Endothelial cell of umbilical vein (primary cell): Measurements from ENCODE around the gene CAMTA1.

Experiments
- CTCF ChIP-seq, 2 donors: IDR thresholded peaks; 1 replicate in 1 of 2; 2 replicates in 1 of 2; pipeline ENCODE4 v1.5.1; 2011; ENCODE audit warnings: low read length in 2 of 2, mild to moderate bottlenecking in 2 of 2, moderate library complexity in 2 of 2, control low read depth in 1 of 2, inconsistent platforms in 1 of 2, low read depth in 1 of 2; ENCODE audit not compliant: insufficient read depth in 1 of 2; ENCODE audit errors: extremely low read depth in 1 of 2
- EZH2 ChIP-seq: IDR thresholded peaks from 2 replicates; pipeline ENCODE4 v1.6.1; 2012; ENCODE audit warnings: borderline replicate concordance, low read depth, mild to moderate bottlenecking, moderate library complexity, low read length, inconsistent platforms; ENCODE audit not compliant: severe bottlenecking
- FOS ChIP-seq: IDR thresholded peaks from 2 replicates; pipeline ENCODE4 v1.6.1; 2011; ENCODE audit warnings: mild to moderate bottlenecking, low read length, moderate library complexity, borderline replicate concordance; ENCODE audit not compliant: insufficient read depth
- GATA2 ChIP-seq: IDR thresholded peaks from 2 replicates; pipeline ENCODE4 v1.7.0; 2011; ENCODE audit warnings: low read depth, mild to moderate bottlenecking, moderate library complexity, mixed read lengths, low read length; ENCODE audit not compliant: insufficient read length, insufficient read depth
- JUN ChIP-seq: IDR thresholded peaks from 2 replicates; pipeline ENCODE4 v1.6.1; 2011; ENCODE audit warnings: borderline replicate concordance, low read depth; ENCODE audit not compliant: insufficient read length, insufficient read depth
- MYC ChIP-seq: IDR thresholded peaks from one replicate; pipeline ENCODE4 v1.6.1; 2011; ENCODE audit warnings: mild to moderate bottlenecking, low read depth, low read length
- POLR2A ChIP-seq: IDR thresholded peaks from 2 replicates; pipeline ENCODE4 v1.6.1; 2012; ENCODE audit warnings: low read depth, mild to moderate bottlenecking, control low read depth, low read length
- POLR2AphosphoS5 ChIP-seq: IDR thresholded peaks from 2 replicates; pipeline ENCODE4 v1.6.1; 2012; ENCODE audit warnings: low read depth, mild to moderate bottlenecking, control low read depth, low read length, moderate library complexity; ENCODE audit not compliant: insufficient read depth

DNA sequence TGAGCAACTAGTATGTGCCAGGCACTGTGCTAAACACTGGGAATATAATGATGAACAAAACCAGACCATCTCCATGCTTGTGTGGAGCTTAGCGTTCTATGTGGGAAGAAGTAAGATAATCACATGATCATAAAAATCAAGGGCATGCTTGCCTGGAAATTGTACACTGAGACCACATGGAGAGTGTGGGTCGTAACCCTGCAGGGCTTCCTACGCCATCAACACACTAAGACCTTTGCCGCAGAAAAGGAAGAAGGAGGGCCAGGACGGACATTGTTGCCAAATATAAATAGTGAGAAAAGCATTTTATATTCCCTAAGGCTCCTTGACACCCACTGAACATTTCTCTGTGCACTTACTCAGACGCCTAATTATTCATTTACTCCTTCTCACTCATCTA lies 597.7 kb downstream of the CAMTA1 start:
- no peak for TF ChIP-seq CTCF (IDR thresholded peaks at IDR 0.05; ENCODE audit: extremely low read depth in 1 of 2, insufficient read depth in 1 of 2, low read depth in 1 of 2, low read length in 2 of 2)
- TF ChIP-seq FOS = no peak
- no peak for TF ChIP-seq POLR2A
- no peak for TF ChIP-seq POLR2AphosphoS5
- TF ChIP-seq MYC = no peak
- TF ChIP-seq JUN = no peak
- TF ChIP-seq EZH2 = no peak
- no peak for TF ChIP-seq GATA2
